K562 (cell line): Measurements from ENCODE around the gene FAM131C. TPM values are rescaled to one million over a fixed set of nuclear protein-coding genes. Genes with fewer than 3 reads are reported as not detected.
A peak's percentile ranks its signal among the peaks of the same experiment; 100 is the strongest.

Source experiments
- ADNP ChIP-seq: fragments of 200-800 bp; sonication (Bioruptor generic); IDR thresholded peaks from 2 replicates; pipeline ENCODE4 v1.6.1; 2016; ENCODE audit warnings: missing genetic modification characterization, missing compliant biosample characterization
- BCOR ChIP-seq: fragments of 450-650 bp; IDR thresholded peaks from 2 replicates; pipeline ENCODE4 v1.6.1; 2016
- BHLHE40 ChIP-seq: IDR thresholded peaks from 2 replicates; pipeline ENCODE4 v1.6.1; 2011; ENCODE audit warnings: low read length, improper control_type of control experiment
- CEBPG ChIP-seq, 3 experiments: fragments of 200-800 bp in 1 of 3; sonication (Bioruptor generic) in 1 of 3; sonication (generic) in 1 of 3; formaldehyde crosslinking in 1 of 3; IDR thresholded peaks in 2 of 3; conservative IDR thresholded peaks in 1 of 3; 2 replicates each; pipeline versions ENCODE4 v1.6.1 to v1.8.0; 2016 to 2022; ENCODE audit warnings: missing compliant biosample characterization in 2 of 3, missing genetic modification characterization in 2 of 3, mild to moderate bottlenecking in 1 of 3, missing genetic modification reagents in 1 of 3
- CREM ChIP-seq: IDR thresholded peaks from 2 replicates; pipeline ENCODE4 v1.6.1; 2014; ENCODE audit warnings: antibody characterized with exemption, low read depth
- E2F3 ChIP-seq: fragments of 250-450 bp; sonication (Bioruptor Pico); IDR thresholded peaks from 2 replicates; pipeline ENCODE4 v1.4.0; 2020; ENCODE audit warnings: mild to moderate bottlenecking
- EP400 ChIP-seq: fragments of 450-650 bp; IDR thresholded peaks from 2 replicates; pipeline ENCODE4 v1.6.1; 2017; ENCODE audit warnings: antibody characterized with exemption, mild to moderate bottlenecking, moderate library complexity
- GABPB2 ChIP-seq: fragments of 250-450 bp; sonication (Bioruptor Pico); conservative IDR thresholded peaks from 2 replicates; pipeline ENCODE4 v1.5.1; 2021; ENCODE audit warnings: mild to moderate bottlenecking
- HDAC2 ChIP-seq: fragments of 450-650 bp; IDR thresholded peaks from 2 replicates; pipeline ENCODE4 v1.6.1; 2016; ENCODE audit warnings: mild to moderate bottlenecking
- KAT8 ChIP-seq: fragments of 450-650 bp; IDR thresholded peaks from 2 replicates; pipeline ENCODE4 v1.6.1; 2016; ENCODE audit warnings: low read depth, mild to moderate bottlenecking
- L3MBTL2 ChIP-seq: fragments of 450-650 bp; IDR thresholded peaks from 2 replicates; pipeline ENCODE4 v1.6.1; 2016; ENCODE audit warnings: mild to moderate bottlenecking, moderate library complexity
- MAX ChIP-seq: sonication (generic); formaldehyde crosslinking; IDR thresholded peaks from 2 replicates; pipeline ENCODE4 v1.9.0; 2022; ENCODE audit warnings: mild to moderate bottlenecking, missing genetic modification reagents
- MBD1 ChIP-seq: fragments of 250-450 bp; sonication (Bioruptor Pico); IDR thresholded peaks from 2 replicates; pipeline ENCODE4 v1.8.0; 2022; ENCODE audit warnings: inconsistent platforms
- RUNX1 ChIP-seq: sonication (generic); IDR thresholded peaks from 2 replicates; pipeline ENCODE4 v1.6.1; 2016; ENCODE audit warnings: antibody characterized with exemption, low read depth
- SMAD4 ChIP-seq: fragments of 250-450 bp; sonication (Bioruptor Pico); conservative IDR thresholded peaks from 2 replicates; pipeline ENCODE4 v1.8.0; 2021; ENCODE audit warnings: inconsistent platforms, mild to moderate bottlenecking, moderate library complexity
- SMARCC2 ChIP-seq: fragments of 450-650 bp; IDR thresholded peaks from 2 replicates; pipeline ENCODE4 v1.6.1; 2017; ENCODE audit warnings: antibody characterized with exemption, moderate library complexity, mild to moderate bottlenecking, low read depth
- SP1 ChIP-seq: sonication (generic); formaldehyde crosslinking; IDR thresholded peaks from 2 replicates; pipeline ENCODE4 v1.8.1; 2022; ENCODE audit warnings: mild to moderate bottlenecking, missing genetic modification reagents
- SREBF1 ChIP-seq: fragments of 150-350 bp; IDR thresholded peaks from 2 replicates; pipeline ENCODE4 v1.6.1; 2014; ENCODE audit warnings: antibody characterized with exemption, low read depth, low read length, borderline replicate concordance
- SRSF1 ChIP-seq: fragments of 200-400 bp; formaldehyde crosslinking; IDR thresholded peaks from 2 replicates; pipeline ENCODE4 v1.6.1; 2017; ENCODE audit warnings: mild to moderate bottlenecking, low read depth, low read length, moderate library complexity
- STAT5A ChIP-seq: IDR thresholded peaks from 2 replicates; pipeline ENCODE4 v1.6.1; 2012; ENCODE audit warnings: low read length, inconsistent platforms, borderline replicate concordance
- TCF3 ChIP-seq: sonication (generic); formaldehyde crosslinking; IDR thresholded peaks from 2 replicates; pipeline ENCODE4 v1.4.0; 2020; ENCODE audit warnings: mild to moderate bottlenecking, missing genetic modification reagents
- THRB ChIP-seq: fragments of 450-650 bp; formaldehyde crosslinking; conservative IDR thresholded peaks from 2 replicates; pipeline ENCODE4 v1.4.0; 2022; ENCODE audit warnings: mild to moderate bottlenecking, missing genetic modification characterization
- ZFP36 ChIP-seq: fragments of 150-350 bp; IDR thresholded peaks from 2 replicates; pipeline ENCODE4 v1.6.1; 2018; ENCODE audit warnings: low read length, low read depth; ENCODE audit not compliant: partially characterized antibody
- ZNF143 ChIP-seq: sonication (generic); formaldehyde crosslinking; IDR thresholded peaks from 2 replicates; pipeline ENCODE4 v1.9.0; 2022; ENCODE audit warnings: mild to moderate bottlenecking, missing genetic modification reagents
- ZNF253 ChIP-seq: fragments of 250-450 bp; sonication (Bioruptor Pico); conservative IDR thresholded peaks from 2 replicates; pipeline ENCODE4 v1.6.1; 2021; ENCODE audit warnings: mild to moderate bottlenecking
- polyA plus RNA-seq, 8 experiments: library from polyadenylated mRNA; depleted of rRNA in 4 of 8; stranded (reverse) in 5 of 8; unstranded in 3 of 8; fragments of >200 nt; fragmentation: Nextera tagmentation in 2 of 8; fragmentation: Illumina TruSeq in 1 of 8; extraction: Ambion mirVana in 2 of 8; extraction: Trizol in 1 of 8; gene quantifications; 2 replicates each; pipeline versions ENCODE4 v1.2.1 to v1.2.3, GENCODE V29; 2011 to 2014; ENCODE audit warnings: inconsistent platforms in 1 of 8, missing spikeins in 1 of 8
- total RNA-seq, 7 experiments: library from RNA; depleted of rRNA in 6 of 7; stranded (reverse); fragments of >200 nt in 6 of 7; fragmentation: Illumina TruSeq in 2 of 7; extraction: Trizol in 2 of 7; gene quantifications; 2 replicates each; pipeline versions ENCODE4 v1.2.1 to v1.2.3, GENCODE V29; 2011 to 2021; ENCODE audit warnings: low replicate concordance in 1 of 7
- TF ChIP-seq, protein P1 (sequence below): fragments of 450-650 bp; IDR thresholded peaks from 2 replicates; pipeline ENCODE4 v1.7.0; 2016; ENCODE audit warnings: borderline replicate concordance

Gene FAM131C
- total and polyA plus RNA-seq, 9 of the 15 experiments (the other 6 are each of a cell fraction or from before 2014, with no cell fraction given), result 0.10 to 0.29 (median 0.16) TPM; not detected in 6

DNA sequence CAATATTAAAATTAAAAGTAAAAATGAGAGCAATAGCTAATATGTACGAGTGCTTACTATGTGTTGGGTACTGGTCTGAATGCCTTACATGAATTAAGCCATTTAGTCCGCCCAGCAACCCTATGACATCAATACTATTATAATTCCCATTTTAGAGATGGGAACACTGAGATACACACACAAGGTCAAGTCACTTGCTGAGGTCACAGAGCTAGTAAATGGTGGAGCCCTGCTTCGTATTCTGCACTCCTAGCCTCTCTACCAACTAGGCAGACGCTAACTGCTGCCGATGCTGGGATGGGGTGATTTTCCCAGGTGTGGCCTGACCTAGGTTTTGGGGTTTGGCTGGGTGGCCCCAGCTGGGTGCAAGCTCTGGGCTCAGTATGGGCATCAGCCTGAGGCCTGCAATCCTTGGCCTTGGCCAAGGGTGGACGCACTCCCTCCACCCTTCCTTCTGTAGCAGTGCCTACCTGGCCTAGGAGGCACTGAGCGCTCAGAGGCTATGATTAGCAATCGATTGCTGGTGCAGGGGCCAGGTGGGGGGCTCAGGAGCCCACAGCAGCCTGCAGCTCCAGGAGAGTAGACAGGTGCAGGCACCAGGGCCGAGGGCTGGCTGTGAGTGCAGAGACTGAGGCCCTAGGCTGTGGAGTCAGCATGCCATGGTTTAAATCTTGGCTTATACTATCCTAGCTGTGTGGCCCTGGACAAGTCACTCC lies 2.7 kb downstream of the FAM131C start (continued):
- TF ChIP-seq, protein P1, sequence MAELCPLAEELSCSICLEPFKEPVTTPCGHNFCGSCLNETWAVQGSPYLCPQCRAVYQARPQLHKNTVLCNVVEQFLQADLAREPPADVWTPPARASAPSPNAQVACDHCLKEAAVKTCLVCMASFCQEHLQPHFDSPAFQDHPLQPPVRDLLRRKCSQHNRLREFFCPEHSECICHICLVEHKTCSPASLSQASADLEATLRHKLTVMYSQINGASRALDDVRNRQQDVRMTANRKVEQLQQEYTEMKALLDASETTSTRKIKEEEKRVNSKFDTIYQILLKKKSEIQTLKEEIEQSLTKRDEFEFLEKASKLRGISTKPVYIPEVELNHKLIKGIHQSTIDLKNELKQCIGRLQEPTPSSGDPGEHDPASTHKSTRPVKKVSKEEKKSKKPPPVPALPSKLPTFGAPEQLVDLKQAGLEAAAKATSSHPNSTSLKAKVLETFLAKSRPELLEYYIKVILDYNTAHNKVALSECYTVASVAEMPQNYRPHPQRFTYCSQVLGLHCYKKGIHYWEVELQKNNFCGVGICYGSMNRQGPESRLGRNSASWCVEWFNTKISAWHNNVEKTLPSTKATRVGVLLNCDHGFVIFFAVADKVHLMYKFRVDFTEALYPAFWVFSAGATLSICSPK, result no peak
- no peak for TF ChIP-seq BHLHE40
- no peak for TF ChIP-seq E2F3
- TF ChIP-seq BCOR, result peak; percentile 92
- no peak for TF ChIP-seq KAT8
- TF ChIP-seq ZNF253 (CRISPR knock-in tag), result no peak
- no peak for TF ChIP-seq L3MBTL2
- no peak for TF ChIP-seq EP400
- no peak for TF ChIP-seq CREM
- no peak for TF ChIP-seq CEBPG (CRISPR knock-in tag; IDR thresholded peaks at IDR 0.05)
- no peak for TF ChIP-seq CEBPG (tag; conservative IDR thresholded peaks at IDR 0.05 in 1 of 2, IDR thresholded peaks at IDR 0.05 in 1 of 2)
- TF ChIP-seq SMAD4 (CRISPR knock-in tag), result no peak
- no peak for TF ChIP-seq ZFP36
- peak; percentile 67; the same call in 1 of the 2 replicates for TF ChIP-seq HDAC2
- TF ChIP-seq THRB (CRISPR knock-in tag), result no peak
- TF ChIP-seq STAT5A, result no peak
- TF ChIP-seq RUNX1, result no peak
- no peak for TF ChIP-seq TCF3
- peak; percentile 76 for TF ChIP-seq ADNP (tag)
- TF ChIP-seq SP1 (CRISPR knock-in tag), result no peak
- 0 out of 2 replicates have a peak, but pooled peaks have one; percentile 15 for TF ChIP-seq MAX
- no peak for TF ChIP-seq SREBF1
- TF ChIP-seq SMARCC2, result no peak
- TF ChIP-seq SRSF1, result no peak
- no peak for TF ChIP-seq GABPB2 (CRISPR knock-in tag)
- 0 out of 2 replicates have a peak, but pooled peaks have one; percentile 24 for TF ChIP-seq ZNF143 (CRISPR knock-in tag)
- no peak for TF ChIP-seq MBD1 (CRISPR knock-in tag)
